ENCODE measurements around the gene SEMA6A. TPM values are rescaled to one million over a fixed set of nuclear protein-coding genes. Genes with fewer than 3 reads are reported as not detected.

The SEMA6A gene
- total RNA-seq, 4 donors from 2014 or later: 2.5 to 6.5 (median 2.7) TPM

GRCh38 chr5:116442931-116443551 lies 131.6 kb downstream of the SEMA6A start:
- no peaks in the 10 kb centered on the region for H3K9me3 ChIP-seq
- H3K27ac ChIP-seq: no peak overlapping the region
- in situ Hi-C loops (cut with MboI; ENCODE audit: low sequenced_read_pairs in 4 of 4): no loop called here
- DNase-seq: no peak
- H3K36me3 ChIP-seq: peaks cover 0 to 8% of the 10 kb centered on the region in 2 donors
- TF ChIP-seq POLR2A (IDR thresholded peaks at IDR 0.05): no peak
- no peaks in the 10 kb centered on the region for H3K27me3 ChIP-seq
- ATAC-seq: no peak
- peaks cover 28 to 38% of the 10 kb centered on the region in 2 donors for H3K4me1 ChIP-seq
- H3K4me3 ChIP-seq: no peak overlapping the region
- intact Hi-C loops (cut with DNase I; ENCODE audit: low total_unique reads): no loop called here

GRCh38 chr5:116442095-116442534 lies 132.5 kb downstream of the SEMA6A start:
- Histone ChIP-seq H3K4me1 (peaks cover 28 to 41% of the 10 kb centered on the region in 2 donors), H3K27me3 (no peaks in the 10 kb centered on the region), H3K27ac (no peak overlapping the region), H3K4me3 (no peak overlapping the region), H3K36me3 (peaks cover 0 to 8% of the 10 kb centered on the region in 2 donors), H3K9me3 (no peaks in the 10 kb centered on the region)
- peak; percentile 29 to 44 for DNase-seq
- peak; percentile 43 to 68 for ATAC-seq
- TF ChIP-seq CTCF (IDR thresholded peaks at IDR 0.05 in 4 of 5, conservative IDR thresholded peaks at IDR 0.05 in 1 of 5): no peak
- no peak for TF ChIP-seq POLR2A (IDR thresholded peaks at IDR 0.05)
- intact Hi-C loops (cut with DNase I; ENCODE audit: low total_unique reads): no loop called here
- in situ Hi-C loops (cut with MboI; ENCODE audit: low sequenced_read_pairs in 4 of 4): no loop called here

- peak in 1 of 2 donors; percentile 68 for ATAC-seq
- TF ChIP-seq POLR2A (IDR thresholded peaks at IDR 0.05) (no peak), CTCF (IDR thresholded peaks at IDR 0.05 in 4 of 5, conservative IDR thresholded peaks at IDR 0.05 in 1 of 5) (no peak)
Observed at GRCh38 chr5:116441223-116441622, 133.4 kb downstream of the SEMA6A start.

GRCh38 chr5:116440457-116441001 lies 134.1 kb downstream of the SEMA6A start:
- no peak for TF ChIP-seq POLR2A (IDR thresholded peaks at IDR 0.05)
- TF ChIP-seq CTCF (IDR thresholded peaks at IDR 0.05 in 4 of 5, conservative IDR thresholded peaks at IDR 0.05 in 1 of 5): no peak
- intact Hi-C loops (cut with DNase I; ENCODE audit: low total_unique reads) (no loop called here), in situ Hi-C loops (cut with MboI; ENCODE audit: low sequenced_read_pairs in 4 of 4) (no loop called here)
- ATAC-seq (no peak), DNase-seq (no peak)
- peaks cover 28 to 41% of the 10 kb centered on the region in 2 donors for H3K4me1 ChIP-seq
- H3K4me3 ChIP-seq: no peak overlapping the region
- H3K9me3 ChIP-seq: no peaks in the 10 kb centered on the region
- H3K36me3 ChIP-seq: no peaks in the 10 kb centered on the region
- no peaks in the 10 kb centered on the region for H3K27me3 ChIP-seq
- H3K27ac ChIP-seq: no peak overlapping the region

More at GRCh38 chr5:116441223-116441622, 133.4 kb downstream of the SEMA6A start:
- Histone ChIP-seq H3K4me1 (peaks cover 28 to 41% of the 10 kb centered on the region in 2 donors), H3K9me3 (no peaks in the 10 kb centered on the region), H3K27ac (no peak overlapping the region), H3K27me3 (no peaks in the 10 kb centered on the region), H3K36me3 (peaks cover 0 to 1% of the 10 kb centered on the region in 2 donors), H3K4me3 (no peak overlapping the region)
- intact Hi-C loops (cut with DNase I; ENCODE audit: low total_unique reads) (no loop called here), in situ Hi-C loops (cut with MboI; ENCODE audit: low sequenced_read_pairs in 4 of 4) (no loop called here)
- DNase-seq: no peak

GRCh38 chr5:116439905-116440304 lies 134.7 kb downstream of the SEMA6A start:
- ATAC-seq (no peak), DNase-seq (no peak)
- Histone ChIP-seq H3K4me1 (peaks cover 28 to 41% of the 10 kb centered on the region in 2 donors), H3K9me3 (no peaks in the 10 kb centered on the region), H3K27ac (no peak overlapping the region), H3K27me3 (no peaks in the 10 kb centered on the region), H3K36me3 (no peaks in the 10 kb centered on the region), H3K4me3 (no peak overlapping the region)
- TF ChIP-seq CTCF (IDR thresholded peaks at IDR 0.05 in 4 of 5, conservative IDR thresholded peaks at IDR 0.05 in 1 of 5) (no peak), POLR2A (IDR thresholded peaks at IDR 0.05) (no peak)
- intact Hi-C loops (cut with DNase I; ENCODE audit: low total_unique reads) (no loop called here), in situ Hi-C loops (cut with MboI; ENCODE audit: low sequenced_read_pairs in 4 of 4) (no loop called here)

Data from gastrocnemius medialis (tissue), 4 donors.